Erythroblast (primary cell): ENCODE results near the gene ACTA2.

Source experiments
- GATA1 ChIP-seq: IDR thresholded peaks from 2 replicates; pipeline ENCODE4 v1.6.1; 2011; ENCODE audit warnings: low read depth, mild to moderate bottlenecking, control low read depth, low read length, moderate library complexity
- POLR2A ChIP-seq: IDR thresholded peaks from 2 replicates; pipeline ENCODE4 v1.6.1; 2011; ENCODE audit warnings: mild to moderate bottlenecking, low read length

DNA sequence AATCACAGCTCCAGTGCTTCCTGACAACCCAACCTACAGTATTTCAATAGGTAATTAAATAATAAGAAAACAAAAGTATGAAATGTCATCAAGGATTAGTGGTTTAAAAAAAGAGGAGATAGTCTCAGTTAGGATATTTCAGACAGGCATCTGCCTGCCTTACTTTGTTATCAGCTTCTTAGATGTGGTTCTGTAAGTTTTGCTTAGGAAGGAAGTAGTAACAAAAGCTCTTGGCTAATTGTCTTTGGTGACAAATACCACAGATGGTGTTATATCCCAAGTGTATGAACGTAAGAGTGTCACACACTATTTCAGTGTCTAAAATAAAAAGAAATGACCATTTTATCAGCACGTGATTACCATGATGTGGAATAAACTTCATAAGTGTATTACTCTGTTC, 9.8 kb upstream of the ACTA2 start:
- TF ChIP-seq POLR2A (no peak), GATA1 (no peak)
